Measurements from ENCODE around the gene VWA2.

Gene VWA2

GRCh38 chr10:114322344-114322743, 83.3 kb downstream of the VWA2 start:
- H3K4me2 ChIP-seq (ENCODE audit: low read depth, low read length), result no peak overlapping the region
- H3K9me2 ChIP-seq (replicated peaks; ENCODE audit: insufficient read depth, low read length), result no peaks in the 10 kb centered on the region
- H3K36me3 ChIP-seq (replicated peaks; ENCODE audit: insufficient read depth, low read length), result no peaks in the 10 kb centered on the region
- no peak overlapping the region for H3K4me3 ChIP-seq (ENCODE audit: low read length)
- H3K27ac ChIP-seq (ENCODE audit: low read length), result no peak overlapping the region
- no peaks in the 10 kb centered on the region for H3K27me3 ChIP-seq (replicated peaks; ENCODE audit: insufficient read depth, low read length)
- no peak overlapping the region for H2AFZ ChIP-seq (ENCODE audit: low read length)
- no peak for DNase-seq
- no peaks in the 10 kb centered on the region for H3K79me2 ChIP-seq (ENCODE audit: low read length)
- no peaks in the 10 kb centered on the region for H3F3A ChIP-seq (ENCODE audit: insufficient read depth, low read length)
- no peak for TF ChIP-seq EZH2 (optimal IDR thresholded peaks at IDR 0.05; ENCODE audit: low read depth, low read length)
- TF ChIP-seq EZH2phosphoT487 (IDR thresholded peaks at IDR 0.05; ENCODE audit: low read length), result no peak
- TF ChIP-seq, protein P1, sequence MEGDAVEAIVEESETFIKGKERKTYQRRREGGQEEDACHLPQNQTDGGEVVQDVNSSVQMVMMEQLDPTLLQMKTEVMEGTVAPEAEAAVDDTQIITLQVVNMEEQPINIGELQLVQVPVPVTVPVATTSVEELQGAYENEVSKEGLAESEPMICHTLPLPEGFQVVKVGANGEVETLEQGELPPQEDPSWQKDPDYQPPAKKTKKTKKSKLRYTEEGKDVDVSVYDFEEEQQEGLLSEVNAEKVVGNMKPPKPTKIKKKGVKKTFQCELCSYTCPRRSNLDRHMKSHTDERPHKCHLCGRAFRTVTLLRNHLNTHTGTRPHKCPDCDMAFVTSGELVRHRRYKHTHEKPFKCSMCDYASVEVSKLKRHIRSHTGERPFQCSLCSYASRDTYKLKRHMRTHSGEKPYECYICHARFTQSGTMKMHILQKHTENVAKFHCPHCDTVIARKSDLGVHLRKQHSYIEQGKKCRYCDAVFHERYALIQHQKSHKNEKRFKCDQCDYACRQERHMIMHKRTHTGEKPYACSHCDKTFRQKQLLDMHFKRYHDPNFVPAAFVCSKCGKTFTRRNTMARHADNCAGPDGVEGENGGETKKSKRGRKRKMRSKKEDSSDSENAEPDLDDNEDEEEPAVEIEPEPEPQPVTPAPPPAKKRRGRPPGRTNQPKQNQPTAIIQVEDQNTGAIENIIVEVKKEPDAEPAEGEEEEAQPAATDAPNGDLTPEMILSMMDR (IDR thresholded peaks at IDR 0.05; ENCODE audit: low read length), result no peak
- H4K20me1 ChIP-seq (ENCODE audit: insufficient read depth, low read length), result no peaks in the 10 kb centered on the region
- no peak overlapping the region for H3K9ac ChIP-seq (ENCODE audit: low read length)
- no peaks in the 10 kb centered on the region for H3K9me3 ChIP-seq (replicated peaks; ENCODE audit: insufficient read depth, low read length)
- no peaks in the 10 kb centered on the region for H3K4me1 ChIP-seq (ENCODE audit: low read length)

DNA sequence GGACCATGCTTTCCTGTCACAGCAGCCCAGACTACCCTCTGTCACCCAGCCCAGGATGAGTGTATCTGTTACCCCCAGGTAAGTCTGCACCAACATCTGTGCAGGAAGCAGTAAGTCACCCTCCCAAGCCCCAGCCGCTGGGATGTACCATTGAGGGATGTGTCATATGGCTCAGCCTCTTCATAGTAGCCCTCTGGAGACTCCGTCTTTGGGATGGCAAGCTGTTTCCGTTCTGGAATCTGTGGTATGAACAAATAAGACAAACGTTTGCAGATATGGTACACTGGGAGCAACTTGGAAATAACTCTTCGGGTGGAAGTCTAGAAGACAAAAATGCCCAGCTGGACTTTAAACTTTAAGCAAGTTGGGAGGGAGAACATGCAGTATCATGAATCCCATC, 84.0 kb downstream of the VWA2 start:
- Histone ChIP-seq H3K36me3 (replicated peaks; ENCODE audit: insufficient read depth, low read length) (no peaks in the 10 kb centered on the region), H3K27ac (ENCODE audit: low read length) (no peak overlapping the region), H3F3A (ENCODE audit: insufficient read depth, low read length) (no peaks in the 10 kb centered on the region), H3K4me2 (ENCODE audit: low read depth, low read length) (no peak overlapping the region), H3K4me1 (ENCODE audit: low read length) (no peaks in the 10 kb centered on the region), H3K9me3 (replicated peaks; ENCODE audit: insufficient read depth, low read length) (no peaks in the 10 kb centered on the region), H3K9ac (ENCODE audit: low read length) (no peak overlapping the region), H3K79me2 (ENCODE audit: low read length) (no peaks in the 10 kb centered on the region), H4K20me1 (ENCODE audit: insufficient read depth, low read length) (no peaks in the 10 kb centered on the region), H2AFZ (ENCODE audit: low read length) (no peak overlapping the region), H3K27me3 (replicated peaks; ENCODE audit: insufficient read depth, low read length) (no peaks in the 10 kb centered on the region), H3K4me3 (ENCODE audit: low read length) (no peak overlapping the region), H3K9me2 (replicated peaks; ENCODE audit: insufficient read depth, low read length) (no peaks in the 10 kb centered on the region)
- no peak for DNase-seq
- TF ChIP-seq, protein P1 (IDR thresholded peaks at IDR 0.05; ENCODE audit: low read length), result no peak
- no peak for TF ChIP-seq EZH2phosphoT487 (IDR thresholded peaks at IDR 0.05; ENCODE audit: low read length)
- TF ChIP-seq EZH2 (optimal IDR thresholded peaks at IDR 0.05; ENCODE audit: low read depth, low read length), result no peak

DNA sequence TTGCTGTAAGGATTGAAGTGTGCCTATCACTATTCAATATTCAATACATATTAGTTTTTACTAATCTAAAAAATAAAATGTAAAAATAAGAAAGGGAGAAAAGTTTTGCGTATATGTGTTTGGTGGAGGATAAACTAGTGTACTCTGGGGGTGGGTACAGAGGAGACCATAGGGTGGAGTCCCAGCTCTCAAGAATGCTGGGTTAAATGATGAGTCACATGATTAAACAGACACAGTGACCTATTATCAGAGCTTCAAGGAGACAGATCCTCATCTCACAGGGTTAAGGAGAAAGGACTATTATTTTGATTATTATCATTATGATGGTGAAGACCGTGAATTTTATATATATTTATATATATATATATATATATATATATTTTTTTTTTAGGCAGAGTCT, 87.7 kb downstream of the VWA2 start:
- DNase-seq, result no peak

More for the DNA sequence above, 87.7 kb downstream of the VWA2 start:
- Histone ChIP-seq H3K27ac (ENCODE audit: low read length) (no peak overlapping the region), H3K4me1 (ENCODE audit: low read length) (peaks cover 15% of the 10 kb centered on the region), H3K36me3 (replicated peaks; ENCODE audit: insufficient read depth, low read length) (no peaks in the 10 kb centered on the region), H3K79me2 (ENCODE audit: low read length) (no peaks in the 10 kb centered on the region), H3K4me3 (ENCODE audit: low read length) (no peak overlapping the region), H3F3A (ENCODE audit: insufficient read depth, low read length) (no peaks in the 10 kb centered on the region), H4K20me1 (ENCODE audit: insufficient read depth, low read length) (no peaks in the 10 kb centered on the region), H3K4me2 (ENCODE audit: low read depth, low read length) (no peak overlapping the region), H3K9ac (ENCODE audit: low read length) (no peak overlapping the region), H3K9me2 (replicated peaks; ENCODE audit: insufficient read depth, low read length) (no peaks in the 10 kb centered on the region), H2AFZ (ENCODE audit: low read length) (no peak overlapping the region), H3K27me3 (replicated peaks; ENCODE audit: insufficient read depth, low read length) (no peaks in the 10 kb centered on the region), H3K9me3 (replicated peaks; ENCODE audit: insufficient read depth, low read length) (no peaks in the 10 kb centered on the region)
- TF ChIP-seq, protein P1 (IDR thresholded peaks at IDR 0.05; ENCODE audit: low read length), result no peak
- TF ChIP-seq EZH2 (optimal IDR thresholded peaks at IDR 0.05; ENCODE audit: low read depth, low read length) (no peak), EZH2phosphoT487 (IDR thresholded peaks at IDR 0.05; ENCODE audit: low read length) (no peak)

All from MM.1S (cell line).